GM12891 (cell line): ENCODE data around the gene IFT27.

Experiments
- POLR2A ChIP-seq: IDR thresholded peaks from 2 replicates; pipeline ENCODE4 v1.6.1; 2011; ENCODE audit warnings: low read depth, low read length, control low read depth
- POLR2AphosphoS5 ChIP-seq: IDR thresholded peaks from 2 replicates; pipeline ENCODE4 v1.6.1; 2011; ENCODE audit warnings: low read depth, low read length, control low read depth
- POU2F2 ChIP-seq: IDR thresholded peaks from 2 replicates; pipeline ENCODE4 v1.6.1; 2011; ENCODE audit warnings: low read depth, mild to moderate bottlenecking, control low read depth, low read length, moderate library complexity
- SPI1 ChIP-seq: IDR thresholded peaks from 2 replicates; pipeline ENCODE4 v1.6.1; 2011; ENCODE audit warnings: low read depth, low read length, control low read depth
- TAF1 ChIP-seq: IDR thresholded peaks from 2 replicates; pipeline ENCODE4 v1.6.1; 2011; ENCODE audit warnings: low read depth, low read length, control low read depth

DNA sequence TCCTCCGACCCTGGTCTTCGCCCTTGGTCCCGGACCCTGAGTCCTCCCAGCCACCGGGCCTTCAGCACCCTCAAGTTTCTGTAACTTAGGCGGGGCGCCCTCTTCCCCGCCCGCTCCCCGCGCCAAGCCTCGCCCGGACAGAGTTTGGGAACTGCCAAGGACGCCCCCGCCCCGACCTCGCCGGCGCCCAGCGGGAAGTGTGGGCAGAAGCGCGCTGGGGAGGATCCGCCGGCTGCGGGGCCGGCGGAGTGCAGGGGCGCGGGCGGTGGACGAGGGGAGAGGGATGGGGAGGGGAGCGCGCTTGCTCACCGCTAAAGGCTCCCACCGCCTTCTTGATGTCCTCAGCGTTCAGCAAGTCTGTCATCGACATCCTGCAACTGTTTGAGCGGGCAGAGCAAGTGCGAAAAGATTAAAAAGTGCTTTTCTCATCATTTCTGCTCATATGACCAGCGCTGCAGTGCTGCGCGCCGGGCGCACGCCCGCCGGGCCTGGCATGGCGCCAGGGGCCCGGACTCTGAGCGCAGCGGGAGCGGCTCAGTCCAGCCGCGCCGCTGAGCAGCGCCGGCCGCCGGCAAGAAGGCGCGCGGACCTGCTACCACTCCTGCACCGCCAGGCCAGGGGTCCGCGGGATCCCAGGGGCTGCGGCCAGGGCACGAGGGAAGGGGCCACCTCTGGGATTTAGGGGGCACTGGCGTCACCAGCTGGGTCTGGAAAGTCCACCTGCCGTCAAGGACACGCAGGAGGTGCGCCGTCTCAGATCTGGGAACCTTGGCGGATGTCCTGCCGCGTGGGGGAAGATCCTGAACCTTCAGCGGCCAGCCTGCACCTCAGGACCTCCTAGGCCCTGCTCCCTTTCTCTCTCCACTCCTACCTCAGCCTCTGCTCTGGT is 41.0 kb upstream of the IFT27 start, which contains the start of gene PVALB:
- no peak for TF ChIP-seq POLR2A
- no peak for TF ChIP-seq TAF1
- no peak for TF ChIP-seq POLR2AphosphoS5
- TF ChIP-seq SPI1: no peak
- no peak for TF ChIP-seq POU2F2
